Fibroblast of the aortic adventitia (primary cell): ENCODE results near the gene ENTPD7. TPM values are rescaled to one million over a fixed set of nuclear protein-coding genes. Genes with fewer than 3 reads are reported as not detected.

ENCODE experiments used
- DNase-seq: peaks from one replicate; pipeline ENCODE4 v3.0.0-alpha.2; 2010; ENCODE audit warnings: low read depth
- H3K4me3 ChIP-seq: 2 replicates; pipeline ENCODE4 v1.5.1; 2011; ENCODE audit warnings: low read depth, mild to moderate bottlenecking, control low read depth, low read length, moderate library complexity
- total RNA-seq: library from RNA; depleted of rRNA; stranded (reverse); fragments of >200 nt; gene quantifications from 2 replicates; pipeline ENCODE4 v1.2.3, GENCODE V29; 2012; ENCODE audit warnings: low replicate concordance
- TF ChIP-seq, protein P1 (sequence below): IDR thresholded peaks from 2 replicates; pipeline ENCODE4 v1.5.1; 2011; ENCODE audit warnings: mild to moderate bottlenecking, low read length, control low read depth, inconsistent platforms; ENCODE audit not compliant: insufficient read depth

ENTPD7 gene
- total RNA-seq, 1 donor: 11.4 TPM

DNA sequence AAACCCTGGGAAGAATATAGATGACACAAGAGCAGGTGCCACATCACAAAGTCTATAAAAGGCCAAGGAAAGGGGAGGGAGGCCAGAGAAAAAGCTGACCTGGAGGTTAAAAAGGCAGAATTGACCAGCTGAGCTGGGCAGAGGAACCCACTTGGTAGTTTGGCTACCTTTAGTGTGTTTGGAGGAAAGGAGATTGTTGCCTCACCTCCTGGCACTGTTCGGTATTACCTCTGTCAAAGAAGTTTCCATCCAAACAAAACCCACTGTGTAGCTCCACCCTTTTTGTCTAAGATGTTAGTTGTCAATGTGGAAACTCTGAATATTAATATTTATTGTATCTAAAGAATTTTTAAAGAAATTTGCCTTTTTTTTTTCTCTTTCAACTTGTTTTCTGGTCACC is 23.4 kb downstream of the ENTPD7 start:
- no peak for DNase-seq
- H3K4me3 ChIP-seq: no peak overlapping the region
- TF ChIP-seq, protein P1, sequence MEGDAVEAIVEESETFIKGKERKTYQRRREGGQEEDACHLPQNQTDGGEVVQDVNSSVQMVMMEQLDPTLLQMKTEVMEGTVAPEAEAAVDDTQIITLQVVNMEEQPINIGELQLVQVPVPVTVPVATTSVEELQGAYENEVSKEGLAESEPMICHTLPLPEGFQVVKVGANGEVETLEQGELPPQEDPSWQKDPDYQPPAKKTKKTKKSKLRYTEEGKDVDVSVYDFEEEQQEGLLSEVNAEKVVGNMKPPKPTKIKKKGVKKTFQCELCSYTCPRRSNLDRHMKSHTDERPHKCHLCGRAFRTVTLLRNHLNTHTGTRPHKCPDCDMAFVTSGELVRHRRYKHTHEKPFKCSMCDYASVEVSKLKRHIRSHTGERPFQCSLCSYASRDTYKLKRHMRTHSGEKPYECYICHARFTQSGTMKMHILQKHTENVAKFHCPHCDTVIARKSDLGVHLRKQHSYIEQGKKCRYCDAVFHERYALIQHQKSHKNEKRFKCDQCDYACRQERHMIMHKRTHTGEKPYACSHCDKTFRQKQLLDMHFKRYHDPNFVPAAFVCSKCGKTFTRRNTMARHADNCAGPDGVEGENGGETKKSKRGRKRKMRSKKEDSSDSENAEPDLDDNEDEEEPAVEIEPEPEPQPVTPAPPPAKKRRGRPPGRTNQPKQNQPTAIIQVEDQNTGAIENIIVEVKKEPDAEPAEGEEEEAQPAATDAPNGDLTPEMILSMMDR: no peak

- TF ChIP-seq, protein P1: no peak
- DNase-seq: no peak
These were observed 26.3 kb downstream of the ENTPD7 start for GRCh38 chr10:99685597-99685967.

DNA sequence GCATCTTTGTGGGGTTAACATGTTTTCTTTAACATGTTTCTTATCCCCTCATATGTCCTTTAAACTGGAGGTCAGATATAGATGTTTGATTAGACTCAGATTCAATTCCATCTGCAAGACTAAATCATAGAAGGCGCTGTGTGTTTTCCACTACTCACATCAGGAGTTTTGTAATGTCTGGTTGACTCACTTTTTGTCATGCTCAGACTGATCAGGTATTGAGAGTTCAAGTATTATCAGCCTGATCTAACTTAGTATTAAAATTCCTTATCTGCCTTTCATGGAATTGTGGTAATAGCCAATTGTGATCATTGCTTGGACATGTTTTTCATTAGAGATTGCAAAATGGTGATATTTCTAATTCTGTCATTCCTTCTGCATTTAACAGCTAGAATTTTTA is 30.2 kb downstream of the ENTPD7 start:
- TF ChIP-seq, protein P1: no peak
- DNase-seq: no peak
- no peak overlapping the region for H3K4me3 ChIP-seq

More at GRCh38 chr10:99685597-99685967, 26.3 kb downstream of the ENTPD7 start:
- H3K4me3 ChIP-seq: no peak overlapping the region

DNA sequence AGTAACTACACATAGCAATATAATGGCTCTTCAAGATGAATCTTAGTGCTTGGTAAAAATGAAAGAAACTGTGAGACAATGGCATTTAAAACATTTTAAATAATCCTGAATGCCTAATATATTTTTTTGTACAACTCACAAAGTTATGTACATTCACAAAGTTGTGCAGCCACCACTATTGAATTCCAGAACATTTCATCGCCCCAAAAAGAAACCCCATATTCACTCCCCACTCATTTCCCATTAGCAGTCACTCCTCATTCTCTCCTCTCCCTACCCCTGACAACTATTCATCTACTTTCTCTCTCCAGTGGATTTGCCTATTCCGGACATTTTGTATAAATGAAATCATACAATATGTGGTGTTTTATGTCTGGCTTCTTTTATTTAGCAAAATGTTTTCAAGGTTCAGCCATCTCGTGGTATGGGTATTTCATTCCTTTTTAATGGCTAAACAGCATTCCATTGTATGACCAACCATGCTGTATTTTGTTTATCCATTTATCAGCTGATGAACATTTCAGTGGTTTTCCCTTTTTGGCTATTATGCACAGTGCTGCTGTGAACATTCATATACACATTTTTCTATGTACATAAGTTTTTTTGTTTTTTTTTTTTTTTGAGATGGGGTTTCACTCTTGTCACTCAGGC is 34.7 kb downstream of the ENTPD7 start:
- H3K4me3 ChIP-seq: no peak overlapping the region
- TF ChIP-seq, protein P1: no peak
- DNase-seq: peak; percentile 75

GRCh38 chr10:99695761-99696160 is 36.5 kb downstream of the ENTPD7 start:
- TF ChIP-seq, protein P1: no peak
- no peak overlapping the region for H3K4me3 ChIP-seq
- DNase-seq: peak; percentile 53

DNA sequence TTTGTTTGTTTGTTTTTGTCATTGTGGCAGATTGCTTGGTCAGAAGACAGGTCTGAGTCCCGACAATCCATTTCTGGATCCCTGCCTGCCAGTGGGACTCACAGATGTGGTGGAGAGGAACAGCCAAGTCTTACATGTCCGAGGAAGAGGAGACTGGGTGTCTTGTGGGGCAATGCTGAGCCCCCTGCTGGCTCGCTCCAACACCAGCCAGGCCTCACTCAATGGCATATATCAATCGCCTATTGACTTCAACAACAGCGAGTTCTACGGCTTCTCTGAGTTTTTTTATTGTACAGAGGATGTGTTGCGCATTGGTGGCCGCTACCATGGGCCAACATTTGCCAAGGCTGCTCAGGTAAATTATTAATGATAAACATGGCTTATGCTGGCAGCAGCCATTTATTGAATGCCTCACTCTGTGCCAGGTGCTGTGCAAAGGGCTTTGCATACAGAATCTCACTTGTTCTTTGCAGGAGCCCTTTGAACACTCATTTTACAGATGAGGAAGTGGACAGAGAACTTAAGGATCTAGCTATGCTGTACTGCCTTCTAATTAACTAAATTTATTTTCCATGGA is 39.3 kb downstream of the ENTPD7 start:
- H3K4me3 ChIP-seq: no peak overlapping the region
- TF ChIP-seq, protein P1: no peak
- no peak for DNase-seq
